GM21515 (cell line): Measurements from ENCODE around the gene TTL.
"Not testable (repeated sequence)": the region's sequence is repeated elsewhere in the genome, so short reads cannot be mapped to it uniquely, and the experiment has no call there.

Experiments
- ATAC-seq: cut with Tn5 transposase; IDR thresholded peaks from one replicate; pipeline ENCODE4 v1.9.1; 2021; ENCODE audit not compliant: unreplicated experiment

TTL gene

GRCh38 chr2:112474844-112475486 is 7.0 kb upstream of the TTL start:
- no peak for ATAC-seq

GRCh38 chr2:112476434-112476833 is 5.5 kb upstream of the TTL start:
- ATAC-seq = no peak

GRCh38 chr2:112480530-112481049 is 1.4 kb upstream of the TTL start:
- no peak for ATAC-seq

GRCh38 chr2:112481050-112481527 is 867 bp upstream of the TTL start:
- peak; percentile 66 for ATAC-seq

- no peak for ATAC-seq
Measured at GRCh38 chr2:112482309-112483041, 519 bp downstream of the TTL start.

- ATAC-seq = no peak
Measured at GRCh38 chr2:112483042-112483473, 1.1 kb downstream of the TTL start.

- ATAC-seq = no peak
Measured at GRCh38 chr2:112483831-112484230, 1.9 kb downstream of the TTL start.

- ATAC-seq = no peak
Measured at GRCh38 chr2:112485849-112486248, 3.9 kb downstream of the TTL start.

GRCh38 chr2:112486895-112487294 is 4.9 kb downstream of the TTL start:
- no peak for ATAC-seq

GRCh38 chr2:112487444-112487961 is 5.5 kb downstream of the TTL start:
- ATAC-seq = no peak

- ATAC-seq = no peak
Measured at GRCh38 chr2:112488201-112488600, 6.2 kb downstream of the TTL start.

GRCh38 chr2:112491946-112492345 is 10.0 kb downstream of the TTL start:
- no peak for ATAC-seq

- ATAC-seq = no peak
Measured at GRCh38 chr2:112493048-112493447, 11.1 kb downstream of the TTL start.

- no peak for ATAC-seq
Measured at GRCh38 chr2:112493858-112494648, 12.1 kb downstream of the TTL start.

GRCh38 chr2:112494828-112495227 is 12.9 kb downstream of the TTL start:
- ATAC-seq = no peak

GRCh38 chr2:112495878-112496277 is 13.9 kb downstream of the TTL start:
- ATAC-seq = not testable (repeated sequence)

GRCh38 chr2:112500850-112501484 is 19.0 kb downstream of the TTL start:
- peak; percentile 58 for ATAC-seq

GRCh38 chr2:112509239-112509998 is 27.5 kb downstream of the TTL start:
- ATAC-seq = not testable (repeated sequence)

- no peak for ATAC-seq
Measured at GRCh38 chr2:112516801-112517200, 34.8 kb downstream of the TTL start.

- ATAC-seq = no peak
Measured at GRCh38 chr2:112518807-112519206, 36.9 kb downstream of the TTL start.
